CD14-positive monocyte (primary cell): ENCODE results near the gene TUBA1B. TPM values are rescaled to one million over a fixed set of nuclear protein-coding genes. Genes with fewer than 3 reads are reported as not detected.
A peak's percentile ranks its signal among the peaks of the same experiment; 100 is the strongest.

Experiments used
- DNase-seq, 3 donors: peaks; one replicate each; pipeline ENCODE4 v3.0.0-alpha.2; 2011 to 2022
- H2AFZ ChIP-seq: 2 replicates; pipeline ENCODE4 v1.6.0; 2012; ENCODE audit warnings: mild to moderate bottlenecking, low read depth, low read length, inconsistent platforms; ENCODE audit not compliant: insufficient read depth, poor library complexity, severe bottlenecking
- H3K27ac ChIP-seq, 2 donors: 1 replicate in 1 of 2; 2 replicates in 1 of 2; pipeline ENCODE4 v1.5.1; 2012 to 2013; ENCODE audit warnings: low read length in 2 of 2, control low read depth in 1 of 2, inconsistent platforms in 1 of 2, low read depth in 1 of 2, mild to moderate bottlenecking in 1 of 2
- H3K27me3 ChIP-seq, 2 donors: one replicate each; pipeline versions ENCODE4 v1.6.0 to v1.6.1; 2011 to 2013; ENCODE audit warnings: low read length in 2 of 2; ENCODE audit not compliant: control insufficient read depth in 2 of 2, insufficient read depth in 2 of 2
- H3K36me3 ChIP-seq, 2 donors: replicated peaks in 1 of 2; 1 replicate in 1 of 2; 2 replicates in 1 of 2; pipeline versions ENCODE4 v1.5.1 to v1.6.1; 2012 to 2013; ENCODE audit warnings: low read length in 2 of 2, control low read depth in 1 of 2, inconsistent platforms in 1 of 2, mild to moderate bottlenecking in 1 of 2; ENCODE audit not compliant: insufficient read depth in 2 of 2, control insufficient read depth in 1 of 2
- H3K4me1 ChIP-seq, 2 donors: 1 replicate in 1 of 2; 2 replicates in 1 of 2; pipeline versions ENCODE4 v1.5.1 to v1.6.1; 2012 to 2013; ENCODE audit warnings: low read length in 2 of 2, control low read depth in 1 of 2, inconsistent platforms in 1 of 2, mild to moderate bottlenecking in 1 of 2, moderate library complexity in 1 of 2; ENCODE audit not compliant: insufficient read depth in 2 of 2, control insufficient read depth in 1 of 2
- H3K4me2 ChIP-seq: replicated peaks from 2 replicates; pipeline ENCODE3; 2012; ENCODE audit warnings: low read length, moderate library complexity, mild to moderate bottlenecking; ENCODE audit not compliant: poor library complexity, severe bottlenecking; ENCODE audit errors: extremely low read depth
- H3K4me3 ChIP-seq, 3 experiments: fragments of 200-600 bp in 1 of 3; sonication (generic) in 1 of 3; replicated peaks in 1 of 3; 1 replicate in 2 of 3; 2 replicates in 1 of 3; pipeline ENCODE4 v1.5.1; 2011 to 2013; ENCODE audit warnings: low read length in 3 of 3, mild to moderate bottlenecking in 3 of 3, control low read depth in 2 of 3, low read depth in 2 of 3, inconsistent platforms in 1 of 3, moderate library complexity in 1 of 3
- H3K79me2 ChIP-seq: 2 replicates; pipeline ENCODE4 v1.6.0; 2012; ENCODE audit warnings: mild to moderate bottlenecking, control low read depth, inconsistent platforms, low read length, moderate library complexity; ENCODE audit not compliant: insufficient read depth
- H3K9ac ChIP-seq: 2 replicates; pipeline ENCODE4 v1.6.0; 2017; ENCODE audit warnings: low read length, mild to moderate bottlenecking; ENCODE audit not compliant: insufficient read depth, poor library complexity, severe bottlenecking
- H3K9me3 ChIP-seq, 2 donors: replicated peaks in 1 of 2; 1 replicate in 1 of 2; 2 replicates in 1 of 2; pipeline versions ENCODE4 v1.5.1 to v1.6.1; 2012 to 2013; ENCODE audit warnings: low read length in 2 of 2, control low read depth in 1 of 2; ENCODE audit not compliant: control insufficient read depth in 1 of 2, insufficient read depth in 1 of 2
- H4K20me1 ChIP-seq: 2 replicates; pipeline ENCODE4 v1.6.0; 2012; ENCODE audit warnings: mild to moderate bottlenecking, low read length, control low read depth, moderate library complexity; ENCODE audit not compliant: insufficient read depth
- H3K27ac Mint-ChIP-seq, 7 donors: one replicate each; pipeline ENCODE4 v1.8.0; 2020; ENCODE audit warnings: mild to moderate bottlenecking in 7 of 7, mixed read lengths in 7 of 7, moderate library complexity in 6 of 7, inconsistent platforms in 2 of 7
- H3K27me3 Mint-ChIP-seq, 3 donors: one replicate each; pipeline ENCODE4 v1.8.0; 2021 to 2022; ENCODE audit warnings: low read depth in 3 of 3, mild to moderate bottlenecking in 3 of 3, mixed read lengths in 3 of 3, moderate library complexity in 3 of 3, inconsistent platforms in 1 of 3
- H3K36me3 Mint-ChIP-seq, 2 donors: one replicate each; pipeline ENCODE4 v1.8.0; 2020; ENCODE audit warnings: mixed read lengths in 2 of 2, inconsistent platforms in 1 of 2, mild to moderate bottlenecking in 1 of 2
- H3K4me1 Mint-ChIP-seq: one replicate; pipeline ENCODE4 v1.8.0; 2020; ENCODE audit warnings: mild to moderate bottlenecking, mixed read lengths
- H3K4me3 Mint-ChIP-seq, 2 donors: one replicate each; pipeline ENCODE4 v1.8.0; 2020; ENCODE audit warnings: mild to moderate bottlenecking in 2 of 2, mixed read lengths in 2 of 2, moderate library complexity in 1 of 2
- H3K9me3 Mint-ChIP-seq, 7 donors: one replicate each; pipeline ENCODE4 v1.8.0; 2020 to 2022; ENCODE audit warnings: mixed read lengths in 7 of 7, mild to moderate bottlenecking in 6 of 7, moderate library complexity in 6 of 7, inconsistent platforms in 2 of 7
- CTCF ChIP-seq: fragments of 200-600 bp; IDR thresholded peaks from one replicate; pipeline ENCODE4 v1.8.0; 2022; ENCODE audit warnings: antibody characterized with exemption, mild to moderate bottlenecking
- WGBS: methylation state at CpG from one replicate; pipeline ENCODE4 v1.1.5; 2013; ENCODE audit warnings: missing lambda C conversion rate; ENCODE audit not compliant: insufficient coverage; 5-methylcytosine and 5-hydroxymethylcytosine counted together
- intact Hi-C, 2 donors: fragments of 100-400 bp; cut with micrococcal nuclease; formaldehyde crosslinking; loops; one replicate each; pipeline versions ENCODE4 v1.15.0 to v1.15.1; 2023
- polyA plus RNA-seq, 3 donors: library from polyadenylated mRNA; depleted of rRNA in 1 of 3; unstranded in 2 of 3; stranded (reverse) in 1 of 3; fragments of 300-500 nt in 2 of 3; fragments of >200 nt in 1 of 3; fragmentation: Illumina TruSeq in 2 of 3; gene quantifications; 1 replicate in 2 of 3; 2 replicates in 1 of 3; pipeline ENCODE4 v1.2.3, GENCODE V29; 2012 to 2021

TUBA1B gene
- polyA plus RNA-seq, 3 donors, result 481 to 538 (median 528) TPM

GRCh38 chr12:49131894-49132461, 783 bp upstream of the TUBA1B start:
- peak overlapping the region; percentile 93 for H3K9ac ChIP-seq
- no peaks in the 10 kb centered on the region for H3K27me3 Mint-ChIP-seq
- H3K4me1 Mint-ChIP-seq, result peaks cover 37% of the 10 kb centered on the region
- peaks cover 42% of the 10 kb centered on the region for H3K79me2 ChIP-seq
- peaks cover 33% of the 10 kb centered on the region for H4K20me1 ChIP-seq
- peaks cover 27 to 43% of the 10 kb centered on the region in 2 donors for H3K4me1 ChIP-seq
- peaks cover 0 to 2% (median 0%) of the 10 kb centered on the region in 7 donors for H3K9me3 Mint-ChIP-seq
- peak overlapping the region in 1 of 2 donors; percentile 94 for H3K27ac ChIP-seq
- H3K27me3 ChIP-seq, result no peaks in the 10 kb centered on the region
- peak overlapping the region; percentile 80 to 92 for H3K4me3 Mint-ChIP-seq
- H3K4me3 ChIP-seq, result peak overlapping the region; percentile 44 to 98 (median 84)
- peak overlapping the region; percentile 97 for H3K4me2 ChIP-seq
- no peak for TF ChIP-seq CTCF
- peaks cover 30 to 41% of the 10 kb centered on the region in 2 donors for H3K36me3 Mint-ChIP-seq
- H3K36me3 ChIP-seq, result peaks cover 22 to 27% of the 10 kb centered on the region in 2 donors
- H2AFZ ChIP-seq, result peak overlapping the region; percentile 64
- peak overlapping the region; percentile 32 to 94 (median 83) for H3K27ac Mint-ChIP-seq
- no peak for DNase-seq
- 0% methylated on average over 5 of the region's 9 CpGs for WGBS
- intact Hi-C loops, result loop anchor here (5.0 to 10.0 kb wide), 5 partner anchors 50 to 103 kb away; partner anchors contain the start of gene TUBA1A (in 1 of the 2)
- H3K9me3 ChIP-seq, result no peaks in the 10 kb centered on the region

- Histone ChIP-seq H3K79me2 (peaks cover 42% of the 10 kb centered on the region), H2AFZ (peak overlapping the region; percentile 70), H4K20me1 (peaks cover 38% of the 10 kb centered on the region), H3K27ac (peak overlapping the region; percentile 94 to 97), H3K36me3 (peaks cover 22 to 29% of the 10 kb centered on the region in 2 donors), H3K4me2 (peak overlapping the region; percentile 97), H3K9ac (peak overlapping the region; percentile 93), H3K27me3 (no peaks in the 10 kb centered on the region), H3K4me3 (peak overlapping the region; percentile 84 to 99 (median 98)), H3K9me3 (no peaks in the 10 kb centered on the region), H3K4me1 (peaks cover 27 to 43% of the 10 kb centered on the region in 2 donors)
- Mint-ChIP-seq H3K27ac (peak overlapping the region; percentile 94 to 96 (median 96)), H3K4me1 (peaks cover 38% of the 10 kb centered on the region), H3K36me3 (peaks cover 31 to 35% of the 10 kb centered on the region in 2 donors), H3K4me3 (peak overlapping the region; percentile 94 to 97), H3K9me3 (peaks cover 0 to 2% (median 0%) of the 10 kb centered on the region in 7 donors), H3K27me3 (no peaks in the 10 kb centered on the region)
- WGBS, result under 1% methylated on average over 66 of the region's 66 CpGs
- intact Hi-C loops, result loop anchor here (5.0 to 10.0 kb wide), 5 partner anchors 52 to 104 kb away; partner anchors contain the start of gene TUBA1A (in 1 of the 2)
- peak; percentile 98 for TF ChIP-seq CTCF
- DNase-seq, result peak; percentile 94 to 96 (median 96)
These were observed 794 bp downstream of the TUBA1B start for GRCh38 chr12:49130151-49131050.
